DOHH2 (cell line): ENCODE measurements around the gene HORMAD2.

ENCODE experiments used
- H3F3A ChIP-seq: fragments of 200-600 bp; sonication (generic), shearing (Covaris generic); 2 replicates; pipeline ENCODE4 v1.6.0; 2016; ENCODE audit warnings: antibody characterized with exemption, mild to moderate bottlenecking; ENCODE audit not compliant: control insufficient read depth, insufficient read depth
- H3K27ac ChIP-seq: fragments of 200-600 bp; sonication (generic); 2 replicates; pipeline ENCODE4 v1.5.1; 2014; ENCODE audit warnings: low read depth, mild to moderate bottlenecking, low read length, moderate library complexity
- H3K27me3 ChIP-seq: fragments of 200-600 bp; sonication (generic); 2 replicates; pipeline ENCODE4 v1.6.1; 2014; ENCODE audit warnings: mild to moderate bottlenecking, low read length, mixed read lengths; ENCODE audit not compliant: control insufficient read depth
- H3K36me3 ChIP-seq: fragments of 200-600 bp; sonication (generic); 2 replicates; pipeline ENCODE4 v1.6.1; 2014; ENCODE audit warnings: mild to moderate bottlenecking, low read length, moderate library complexity, mixed read lengths; ENCODE audit not compliant: control insufficient read depth
- H3K4me1 ChIP-seq: fragments of 200-600 bp; sonication (generic); 2 replicates; pipeline ENCODE4 v1.6.1; 2014; ENCODE audit warnings: mild to moderate bottlenecking, low read length, mixed read lengths; ENCODE audit not compliant: control insufficient read depth
- H3K4me2 ChIP-seq: fragments of 200-600 bp; sonication (generic); 2 replicates; pipeline ENCODE4 v1.6.0; 2014; ENCODE audit warnings: mild to moderate bottlenecking, low read length, moderate library complexity
- H3K4me3 ChIP-seq: fragments of 200-600 bp; sonication (generic); 2 replicates; pipeline ENCODE4 v1.5.1; 2014; ENCODE audit warnings: mild to moderate bottlenecking, low read length, mixed read lengths
- H3K79me2 ChIP-seq: fragments of 200-600 bp; sonication (generic); 2 replicates; pipeline ENCODE4 v1.6.1; 2014; ENCODE audit warnings: mild to moderate bottlenecking, low read length, mixed read lengths; ENCODE audit not compliant: control insufficient read depth
- H3K9me2 ChIP-seq: fragments of 200-600 bp; sonication (generic); replicated peaks from 2 replicates; pipeline ENCODE4 v1.6.1; 2014; ENCODE audit warnings: mild to moderate bottlenecking, low read length, mixed read lengths; ENCODE audit not compliant: control insufficient read depth
- H3K9me3 ChIP-seq: fragments of 200-600 bp; sonication (generic); 2 replicates; pipeline ENCODE4 v1.6.1; 2014; ENCODE audit warnings: antibody characterized with exemption, low read length, mixed read lengths; ENCODE audit not compliant: control insufficient read depth, insufficient read depth
- H4K20me1 ChIP-seq: fragments of 200-600 bp; sonication (generic); 2 replicates; pipeline ENCODE4 v1.6.0; 2014; ENCODE audit warnings: low read depth, mild to moderate bottlenecking, antibody characterized with exemption, low read length, moderate library complexity; ENCODE audit not compliant: control insufficient read depth, insufficient read depth
- EZH2phosphoT487 ChIP-seq: fragments of 200-600 bp; sonication (generic); IDR thresholded peaks from 2 replicates; pipeline ENCODE4 v1.6.1; 2017; ENCODE audit warnings: borderline replicate concordance, mild to moderate bottlenecking, antibody characterized with exemption, low read length, moderate library complexity, mixed read lengths
- TF ChIP-seq, protein P1 (sequence below): fragments of 200-600 bp; sonication (generic); IDR thresholded peaks from one replicate; pipeline ENCODE4 v1.5.1; 2014; ENCODE audit warnings: antibody characterized with exemption, mild to moderate bottlenecking, low read depth, low read length; ENCODE audit not compliant: poor library complexity, severe bottlenecking

The HORMAD2 gene

GRCh38 chr22:30193031-30193775, 112.9 kb downstream of the HORMAD2 start:
- Histone ChIP-seq H3K9me3 (no peaks in the 10 kb centered on the region), H3K27me3 (peaks cover 5% of the 10 kb centered on the region; the same call in 1 of the 2 replicates), H3K4me3 (no peak overlapping the region), H3K79me2 (no peaks in the 10 kb centered on the region), H3K9me2 (no peaks in the 10 kb centered on the region), H3K27ac (no peak overlapping the region), H3F3A (no peaks in the 10 kb centered on the region), H3K4me1 (peaks cover 26% of the 10 kb centered on the region), H3K36me3 (no peaks in the 10 kb centered on the region), H3K4me2 (no peak overlapping the region), H4K20me1 (no peaks in the 10 kb centered on the region)
- no peak for TF ChIP-seq EZH2phosphoT487
- TF ChIP-seq, protein P1, sequence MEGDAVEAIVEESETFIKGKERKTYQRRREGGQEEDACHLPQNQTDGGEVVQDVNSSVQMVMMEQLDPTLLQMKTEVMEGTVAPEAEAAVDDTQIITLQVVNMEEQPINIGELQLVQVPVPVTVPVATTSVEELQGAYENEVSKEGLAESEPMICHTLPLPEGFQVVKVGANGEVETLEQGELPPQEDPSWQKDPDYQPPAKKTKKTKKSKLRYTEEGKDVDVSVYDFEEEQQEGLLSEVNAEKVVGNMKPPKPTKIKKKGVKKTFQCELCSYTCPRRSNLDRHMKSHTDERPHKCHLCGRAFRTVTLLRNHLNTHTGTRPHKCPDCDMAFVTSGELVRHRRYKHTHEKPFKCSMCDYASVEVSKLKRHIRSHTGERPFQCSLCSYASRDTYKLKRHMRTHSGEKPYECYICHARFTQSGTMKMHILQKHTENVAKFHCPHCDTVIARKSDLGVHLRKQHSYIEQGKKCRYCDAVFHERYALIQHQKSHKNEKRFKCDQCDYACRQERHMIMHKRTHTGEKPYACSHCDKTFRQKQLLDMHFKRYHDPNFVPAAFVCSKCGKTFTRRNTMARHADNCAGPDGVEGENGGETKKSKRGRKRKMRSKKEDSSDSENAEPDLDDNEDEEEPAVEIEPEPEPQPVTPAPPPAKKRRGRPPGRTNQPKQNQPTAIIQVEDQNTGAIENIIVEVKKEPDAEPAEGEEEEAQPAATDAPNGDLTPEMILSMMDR = no peak

- H3F3A ChIP-seq = no peaks in the 10 kb centered on the region
- H3K27ac ChIP-seq = no peak overlapping the region
- TF ChIP-seq, protein P1 = no peak
- no peak for TF ChIP-seq EZH2phosphoT487
- H3K9me2 ChIP-seq = no peaks in the 10 kb centered on the region
- no peaks in the 10 kb centered on the region for H3K79me2 ChIP-seq
- no peak overlapping the region for H3K4me2 ChIP-seq
- no peaks in the 10 kb centered on the region for H3K36me3 ChIP-seq
- no peaks in the 10 kb centered on the region for H4K20me1 ChIP-seq
- H3K4me1 ChIP-seq = peaks cover 26% of the 10 kb centered on the region
- peaks cover 2% of the 10 kb centered on the region; the same call in 1 of the 2 replicates for H3K27me3 ChIP-seq
- no peak overlapping the region for H3K4me3 ChIP-seq
- no peaks in the 10 kb centered on the region for H3K9me3 ChIP-seq
Measured at GRCh38 chr22:30195245-30196140, 115.2 kb downstream of the HORMAD2 start.

DNA sequence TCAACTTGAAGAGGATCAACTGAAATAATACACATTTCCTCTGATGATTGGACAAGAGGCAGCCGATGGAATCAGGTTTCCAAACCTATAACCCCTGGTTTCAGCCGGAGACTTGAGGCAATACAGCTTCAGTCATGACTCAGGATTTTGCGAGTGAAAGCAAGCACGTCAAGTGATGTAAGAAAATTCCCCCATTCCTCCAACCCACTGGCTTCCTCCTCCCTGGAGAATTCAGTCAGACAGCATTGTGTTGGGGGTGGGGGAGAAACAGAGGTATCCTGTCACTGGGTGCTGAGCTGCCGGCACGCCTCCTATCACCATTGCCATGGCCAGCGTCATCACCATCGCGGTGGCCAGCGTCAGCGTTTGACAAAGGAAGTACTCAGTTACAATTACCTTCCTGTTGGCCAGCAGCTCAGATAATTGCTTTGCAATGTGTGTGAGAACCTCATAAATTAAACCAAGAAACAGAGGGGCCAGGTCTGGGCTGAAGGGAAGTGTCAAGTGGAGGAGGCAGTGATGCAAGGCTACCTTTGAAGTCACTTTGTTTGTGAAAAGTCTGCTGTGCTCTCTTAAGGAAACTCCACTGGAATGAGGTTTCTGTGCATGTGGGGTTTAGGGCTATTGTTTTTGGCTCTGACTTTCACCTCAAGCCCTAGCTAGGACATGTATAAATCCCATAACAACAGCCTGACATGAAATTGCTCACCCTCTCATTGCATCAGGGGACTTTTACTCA, 116.0 kb downstream of the HORMAD2 start:
- Histone ChIP-seq H3F3A (no peaks in the 10 kb centered on the region), H3K4me1 (peaks cover 26% of the 10 kb centered on the region)

More for the DNA sequence above, 116.0 kb downstream of the HORMAD2 start:
- H3K9me2 ChIP-seq = no peaks in the 10 kb centered on the region
- peak overlapping the region; percentile 46 for H3K4me2 ChIP-seq
- no peaks in the 10 kb centered on the region for H3K9me3 ChIP-seq
- H3K4me3 ChIP-seq = peak overlapping the region; percentile 14; the same call in 1 of the 2 replicates
- no peaks in the 10 kb centered on the region; the same call in 1 of the 2 replicates for H3K27me3 ChIP-seq
- H3K36me3 ChIP-seq = no peaks in the 10 kb centered on the region
- H4K20me1 ChIP-seq = no peaks in the 10 kb centered on the region
- TF ChIP-seq, protein P1 = no peak
- no peak for TF ChIP-seq EZH2phosphoT487
- no peaks in the 10 kb centered on the region for H3K79me2 ChIP-seq
- no peak overlapping the region for H3K27ac ChIP-seq
